Activated naive CD4-positive, alpha-beta T cell treated with anti-CD3 and anti-CD28 coated beads, Interleukin-2, amount 10 ng/mL, durations not matched to agents 7 days and 5 days (primary cell): ENCODE measurements around the gene SPSB4.
A peak's percentile ranks its signal among the peaks of the same experiment; 100 is the strongest.
"Not testable (repeated sequence)": the region's sequence is repeated elsewhere in the genome, so short reads cannot be mapped to it uniquely, and the experiment has no call there.

Source experiments
- CTCF ChIA-PET: fragments of 350-600 bp; sonication (Branson Sonifier 250); formaldehyde crosslinking; loops from one replicate; lab custom pipeline; 2021; ENCODE audit warnings: antibody characterized with exemption; lab: Charles Lee
- DNase-seq: peaks from one replicate; pipeline ENCODE4 v3.0.0-alpha.2; 2020
- H3K27ac Mint-ChIP-seq: one replicate; pipeline ENCODE4 v1.8.0; 2021; ENCODE audit warnings: mild to moderate bottlenecking, moderate library complexity, mixed read lengths
- H3K27me3 Mint-ChIP-seq: one replicate; pipeline ENCODE4 v1.8.0; 2021; ENCODE audit warnings: mild to moderate bottlenecking, mixed read lengths
- H3K36me3 Mint-ChIP-seq: one replicate; pipeline ENCODE4 v1.8.0; 2021; ENCODE audit warnings: mixed read lengths
- H3K4me1 Mint-ChIP-seq: one replicate; pipeline ENCODE4 v1.8.0; 2021; ENCODE audit warnings: mixed read lengths
- H3K4me3 Mint-ChIP-seq: one replicate; pipeline ENCODE4 v1.8.0; 2021; ENCODE audit warnings: mild to moderate bottlenecking, moderate library complexity, mixed read lengths
- H3K9me3 Mint-ChIP-seq: one replicate; pipeline ENCODE4 v1.8.0; 2021; ENCODE audit warnings: mixed read lengths

Gene SPSB4

GRCh38 chr3:141050576-141051442 lies at the start of gene SPSB4:
SPSB4 (plus strand) TSS chr3:141051347; CDS start chr3:141066105, 14,758 bp downstream.
- CTCF ChIA-PET: interaction anchor here (1.0 to 2.0 kb wide), 2 partner anchors 16 to 51 kb away, joined by 3 to 8 read pairs; no protein-coding TSS in a partner anchor
- no peaks in the 10 kb centered on the region for H3K9me3 Mint-ChIP-seq
- peaks cover 82% of the 10 kb centered on the region for H3K27me3 Mint-ChIP-seq
- DNase-seq: peak; percentile 32
- peaks cover 13% of the 10 kb centered on the region for H3K4me1 Mint-ChIP-seq
- peak within 1 kb of the TSS; percentile 40 for H3K4me3 Mint-ChIP-seq
- H3K36me3 Mint-ChIP-seq: no peaks in the 10 kb centered on the region
- H3K27ac Mint-ChIP-seq: no peak within 1 kb of the TSS

- Mint-ChIP-seq H3K27me3 (peaks cover 13% of the 10 kb centered on the region), H3K36me3 (no peaks in the 10 kb centered on the region), H3K27ac (no peak overlapping the region), H3K4me3 (no peak overlapping the region), H3K4me1 (no peaks in the 10 kb centered on the region), H3K9me3 (no peaks in the 10 kb centered on the region)
- CTCF ChIA-PET: interaction anchor here (3.0 kb wide), 1 partner anchor 187 kb away, joined by 19 read pairs; no protein-coding TSS in a partner anchor
- DNase-seq: no peak
Observed at GRCh38 chr3:141006344-141006743, 44.8 kb upstream of the SPSB4 start.

- Mint-ChIP-seq H3K27ac (no peak overlapping the region), H3K9me3 (no peaks in the 10 kb centered on the region), H3K4me1 (no peaks in the 10 kb centered on the region), H3K27me3 (peaks cover 26% of the 10 kb centered on the region), H3K4me3 (no peak overlapping the region), H3K36me3 (no peaks in the 10 kb centered on the region)
- CTCF ChIA-PET: interaction anchor here (0.9 to 6.0 kb wide), 4 partner anchors 10 to 183 kb away, joined by 3 to 44 read pairs (median 34); no protein-coding TSS in a partner anchor
- no peak for DNase-seq
Observed at GRCh38 chr3:141009496-141009895, 41.7 kb upstream of the SPSB4 start.

GRCh38 chr3:141011232-141011996 lies 39.7 kb upstream of the SPSB4 start:
- H3K27me3 Mint-ChIP-seq: peaks cover 33% of the 10 kb centered on the region
- no peaks in the 10 kb centered on the region for H3K4me1 Mint-ChIP-seq
- DNase-seq: peak; percentile 85
- CTCF ChIA-PET: interaction anchor here (0.7 to 6.0 kb wide), 12 partner anchors 8 to 181 kb away, joined by 3 to 44 read pairs (median 4); no protein-coding TSS in a partner anchor
- H3K27ac Mint-ChIP-seq: no peak overlapping the region
- no peak overlapping the region for H3K4me3 Mint-ChIP-seq
- H3K9me3 Mint-ChIP-seq: no peaks in the 10 kb centered on the region
- H3K36me3 Mint-ChIP-seq: no peaks in the 10 kb centered on the region

GRCh38 chr3:141011997-141012262 lies 39.2 kb upstream of the SPSB4 start:
- H3K4me3 Mint-ChIP-seq: no peak overlapping the region
- CTCF ChIA-PET: interaction anchor here (0.8 to 6.0 kb wide), 7 partner anchors 8 to 180 kb away, joined by 3 to 44 read pairs (median 6); no protein-coding TSS in a partner anchor
- H3K9me3 Mint-ChIP-seq: no peaks in the 10 kb centered on the region
- no peak overlapping the region for H3K27ac Mint-ChIP-seq
- no peak for DNase-seq
- no peaks in the 10 kb centered on the region for H3K36me3 Mint-ChIP-seq
- H3K27me3 Mint-ChIP-seq: peaks cover 33% of the 10 kb centered on the region
- H3K4me1 Mint-ChIP-seq: peaks cover 2% of the 10 kb centered on the region

GRCh38 chr3:141012571-141012970 lies 38.6 kb upstream of the SPSB4 start:
- CTCF ChIA-PET: interaction anchor here (0.8 to 6.0 kb wide), 6 partner anchors 13 to 183 kb away, joined by 3 to 44 read pairs (median 16); no protein-coding TSS in a partner anchor
- Mint-ChIP-seq H3K4me3 (no peak overlapping the region), H3K4me1 (peaks cover 9% of the 10 kb centered on the region), H3K36me3 (no peaks in the 10 kb centered on the region), H3K27ac (no peak overlapping the region), H3K27me3 (peaks cover 33% of the 10 kb centered on the region), H3K9me3 (peaks cover 4% of the 10 kb centered on the region)
- DNase-seq: no peak

GRCh38 chr3:141015481-141015880 lies 35.7 kb upstream of the SPSB4 start:
- Mint-ChIP-seq H3K36me3 (no peaks in the 10 kb centered on the region), H3K4me1 (peaks cover 18% of the 10 kb centered on the region), H3K27me3 (peaks cover 24% of the 10 kb centered on the region), H3K27ac (no peak overlapping the region), H3K9me3 (peaks cover 4% of the 10 kb centered on the region), H3K4me3 (no peak overlapping the region)
- CTCF ChIA-PET: interaction anchor here (3.1 kb wide), 1 partner anchor 177 kb away, joined by 11 read pairs; no protein-coding TSS in a partner anchor
- no peak for DNase-seq

- CTCF ChIA-PET: interaction anchor here (0.6 to 3.1 kb wide), 3 partner anchors 17 to 174 kb away, joined by 3 to 11 read pairs (median 7); no protein-coding TSS in a partner anchor
- DNase-seq: peak; percentile 51
- H3K36me3 Mint-ChIP-seq, H3K9me3 Mint-ChIP-seq: not testable (repeated sequence)
- Mint-ChIP-seq H3K4me3 (peak overlapping the region; percentile 8), H3K27me3 (peaks cover 17% of the 10 kb centered on the region), H3K27ac (peak overlapping the region; percentile 36), H3K4me1 (peaks cover 19% of the 10 kb centered on the region)
Observed at GRCh38 chr3:141017366-141018322, 33.5 kb upstream of the SPSB4 start.

GRCh38 chr3:141019244-141019643 lies 31.9 kb upstream of the SPSB4 start:
- Mint-ChIP-seq H3K4me3 (no peak overlapping the region), H3K9me3 (peaks cover 4% of the 10 kb centered on the region), H3K4me1 (peaks cover 19% of the 10 kb centered on the region), H3K27me3 (peaks cover 11% of the 10 kb centered on the region), H3K36me3 (no peaks in the 10 kb centered on the region), H3K27ac (no peak overlapping the region)
- DNase-seq: no peak
- CTCF ChIA-PET: interaction anchor here (0.9 to 1.2 kb wide), 2 partner anchors 8 to 174 kb away, joined by 3 to 6 read pairs; no protein-coding TSS in a partner anchor

GRCh38 chr3:141020143-141020830 lies 30.9 kb upstream of the SPSB4 start:
- CTCF ChIA-PET: interaction anchor here (1.2 kb wide), 1 partner anchor 9 kb away, joined by 6 read pairs; no protein-coding TSS in a partner anchor
- DNase-seq: no peak
- H3K27ac Mint-ChIP-seq: no peak overlapping the region

GRCh38 chr3:141021261-141021660 lies 29.9 kb upstream of the SPSB4 start:
- H3K9me3 Mint-ChIP-seq: peaks cover 4% of the 10 kb centered on the region
- H3K27me3 Mint-ChIP-seq: peaks cover 10% of the 10 kb centered on the region
- H3K4me3 Mint-ChIP-seq: no peak overlapping the region
- H3K4me1 Mint-ChIP-seq: peaks cover 19% of the 10 kb centered on the region
- no peaks in the 10 kb centered on the region for H3K36me3 Mint-ChIP-seq
- CTCF ChIA-PET: no interaction called here
- H3K27ac Mint-ChIP-seq: no peak overlapping the region
- DNase-seq: no peak

More at GRCh38 chr3:141020143-141020830, 30.9 kb upstream of the SPSB4 start:
- Mint-ChIP-seq H3K4me3 (no peak overlapping the region), H3K36me3 (no peaks in the 10 kb centered on the region), H3K9me3 (peaks cover 4% of the 10 kb centered on the region), H3K27me3 (peaks cover 11% of the 10 kb centered on the region), H3K4me1 (peaks cover 19% of the 10 kb centered on the region)

GRCh38 chr3:141030296-141030695 lies 20.9 kb upstream of the SPSB4 start:
- no peaks in the 10 kb centered on the region for H3K36me3 Mint-ChIP-seq
- CTCF ChIA-PET: interaction anchor here (1.6 kb wide), 1 partner anchor 19 kb away, joined by 3 read pairs; no protein-coding TSS in a partner anchor
- no peak overlapping the region for H3K4me3 Mint-ChIP-seq
- no peaks in the 10 kb centered on the region for H3K4me1 Mint-ChIP-seq
- H3K27me3 Mint-ChIP-seq: peaks cover 18% of the 10 kb centered on the region
- no peak for DNase-seq
- no peak overlapping the region for H3K27ac Mint-ChIP-seq
- no peaks in the 10 kb centered on the region for H3K9me3 Mint-ChIP-seq
